H1 (cell line): ENCODE data around the gene ULK3. TPM values are rescaled to one million over a fixed set of nuclear protein-coding genes. Genes with fewer than 3 reads are reported as not detected.

Experiments
- SUZ12 ChIP-seq: fragments of 200-600 bp; sonication (generic); IDR thresholded peaks from 2 replicates; pipeline ENCODE4 v1.6.1; 2012; ENCODE audit warnings: mild to moderate bottlenecking, inconsistent platforms, low read length, moderate library complexity, mixed read lengths
- polyA plus RNA-seq, 7 experiments: library from polyadenylated mRNA; depleted of rRNA in 3 of 7; stranded (reverse) in 5 of 7; unstranded in 2 of 7; fragments of >200 nt in 5 of 7; fragments of 200-250 nt in 2 of 7; gene quantifications; 1 replicate in 5 of 7; 2 replicates in 1 of 7; 4 replicates in 1 of 7; pipeline versions ENCODE4 v1.2.1 to v1.2.3, GENCODE V29; 2011 to 2013; ENCODE audit warnings: missing spikeins in 2 of 7, mixed read lengths in 2 of 7
- total RNA-seq: library from RNA; stranded (reverse); fragmentation: NEBNext Ultra II Directional; extraction: Animal tissue kit (Norgen Biotek cat#: 25700); gene quantifications from 2 replicates; pipeline ENCODE4 v1.2.1, GENCODE V29; 2021

Gene ULK3
- total and polyA plus RNA-seq, 2 of the 8 experiments (the other 6 are each of a cell fraction or from before 2014, with no cell fraction given): 27.1 to 34.4 TPM

GRCh38 chr15:74823324-74823723 lies 19.6 kb downstream of the ULK3 start (continued):
- TF ChIP-seq SUZ12: no peak
- TF ChIP-seq, all 59 proteins: peak for 0
